ENCODE results near the gene PCMT1. TPM values are rescaled to one million over a fixed set of nuclear protein-coding genes. Genes with fewer than 3 reads are reported as not detected.
"Not testable (repeated sequence)": the region's sequence is repeated elsewhere in the genome, so short reads cannot be mapped to it uniquely, and the experiment has no call there.

The PCMT1 gene
- total RNA-seq, 1 donor, result 117 TPM

DNA sequence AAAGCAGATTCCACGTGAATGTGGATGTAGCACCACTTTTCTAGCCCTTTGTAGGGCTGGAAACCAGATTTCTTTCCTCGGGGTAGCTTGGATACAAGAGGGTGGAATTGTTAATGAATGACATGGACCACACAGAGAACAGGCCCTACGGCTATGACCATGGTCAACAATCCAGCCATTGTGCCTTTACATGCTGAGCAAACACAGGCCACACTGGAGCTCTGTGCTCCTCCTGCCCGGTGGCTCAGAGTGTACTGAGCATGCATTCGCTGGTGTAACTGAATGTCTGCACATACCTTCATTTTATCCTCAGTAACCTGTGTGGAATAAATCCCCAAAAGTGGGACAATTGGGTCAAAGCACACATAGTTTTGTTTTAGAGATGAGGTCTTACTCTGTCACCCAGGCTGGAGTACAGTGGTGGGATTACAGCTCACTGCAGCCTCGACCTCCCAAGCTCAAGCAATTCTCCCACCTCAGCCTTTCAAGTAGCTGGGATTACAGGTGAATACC, 81.8 kb downstream of the PCMT1 start:
- peak overlapping the region; percentile 23 for H3K4me3 ChIP-seq (ENCODE audit: low read depth, low read length)
- no peak for TF ChIP-seq CTCF (IDR thresholded peaks at IDR 0.05; ENCODE audit: insufficient read depth, low read length)
- DNase-seq (ENCODE audit: low read depth), result no peak

- DNase-seq (ENCODE audit: low read depth), result no peak
- no peak for TF ChIP-seq CTCF (IDR thresholded peaks at IDR 0.05; ENCODE audit: insufficient read depth, low read length)
- H3K4me3 ChIP-seq (ENCODE audit: low read depth, low read length), result no peak overlapping the region
Measured at GRCh38 chr6:149833651-149834050, 84.1 kb downstream of the PCMT1 start.

DNA sequence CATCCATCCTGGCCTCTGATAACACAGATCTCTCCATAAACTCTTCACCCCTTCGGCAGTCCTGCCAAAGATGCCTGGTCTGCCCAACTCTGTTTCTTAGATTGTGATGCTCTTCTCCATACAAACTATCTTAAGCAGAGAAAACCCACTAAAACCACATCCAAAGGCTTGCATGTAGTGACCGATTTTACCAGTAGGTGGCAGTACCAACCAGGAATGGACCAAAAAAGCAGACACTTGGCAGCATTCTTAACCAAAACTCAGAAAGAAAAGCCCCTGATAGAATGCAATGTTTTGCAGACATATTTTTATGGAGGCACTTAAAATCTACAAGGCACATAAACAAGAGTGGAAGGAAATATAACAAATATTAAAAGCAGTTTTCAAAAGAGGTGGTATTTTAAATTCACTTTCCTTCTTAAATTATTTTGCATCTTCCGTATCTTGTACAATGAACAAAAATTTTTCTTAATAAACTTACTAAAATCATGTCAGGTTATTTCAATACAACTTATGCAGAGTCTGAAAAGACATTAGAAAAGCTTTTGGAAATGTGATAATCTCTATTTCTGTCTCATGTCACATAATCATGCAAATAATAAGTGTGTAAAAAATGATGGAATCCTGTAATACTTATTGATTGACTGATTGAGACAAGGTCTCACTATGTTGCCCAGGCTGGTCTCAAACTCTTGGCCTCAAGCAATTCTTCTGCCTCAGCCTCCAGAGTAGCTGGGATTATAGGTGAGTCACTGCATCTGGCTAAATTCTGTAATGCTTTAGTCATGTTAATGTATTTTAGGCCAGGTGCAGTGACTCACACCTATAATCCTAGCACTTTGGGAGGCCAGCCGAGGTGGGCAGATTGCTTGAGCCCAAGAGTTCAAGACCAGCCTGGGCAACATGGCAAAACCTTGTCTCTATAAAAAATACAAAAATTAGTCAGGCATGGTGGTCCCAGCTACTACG, 85.3 kb downstream of the PCMT1 start:
- DNase-seq (ENCODE audit: low read depth), result peak; percentile 87
- peak; percentile 93 for TF ChIP-seq CTCF (IDR thresholded peaks at IDR 0.05; ENCODE audit: insufficient read depth, low read length)
- no peak overlapping the region for H3K4me3 ChIP-seq (ENCODE audit: low read depth, low read length)

GRCh38 chr6:149840345-149841075, 91.0 kb downstream of the PCMT1 start:
- TF ChIP-seq CTCF (IDR thresholded peaks at IDR 0.05; ENCODE audit: insufficient read depth, low read length), result peak; percentile 42
- DNase-seq (ENCODE audit: low read depth), result peak; percentile 91
- H3K4me3 ChIP-seq (ENCODE audit: low read depth, low read length), result no peak overlapping the region

DNA sequence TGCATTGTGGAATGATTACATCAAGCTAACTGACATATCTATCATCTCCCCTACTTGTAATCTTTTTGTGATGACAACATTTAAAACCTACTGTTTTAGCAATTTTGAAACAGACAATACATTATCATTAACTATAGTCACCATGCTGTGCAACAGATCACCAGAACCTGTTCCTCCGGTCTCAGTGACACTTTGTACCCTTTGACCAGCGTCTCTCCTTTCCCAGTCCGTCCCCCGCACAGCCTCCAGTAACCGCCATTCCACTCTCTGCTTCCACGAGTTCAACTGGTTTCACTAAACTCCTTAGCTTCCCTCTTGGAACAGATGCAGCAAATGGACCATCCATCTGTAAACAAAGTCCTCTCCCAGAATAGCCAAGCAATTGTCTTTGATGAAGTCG, 92.8 kb downstream of the PCMT1 start:
- no peak for DNase-seq (ENCODE audit: low read depth)
- H3K4me3 ChIP-seq (ENCODE audit: low read depth, low read length), result no peak overlapping the region
- TF ChIP-seq CTCF (IDR thresholded peaks at IDR 0.05; ENCODE audit: insufficient read depth, low read length), result no peak

- DNase-seq (ENCODE audit: low read depth), result peak; percentile 41
- H3K4me3 ChIP-seq (ENCODE audit: low read depth, low read length), result no peak overlapping the region
- TF ChIP-seq CTCF (IDR thresholded peaks at IDR 0.05; ENCODE audit: insufficient read depth, low read length), result no peak
Measured at GRCh38 chr6:149843051-149843633, 93.6 kb downstream of the PCMT1 start.

- DNase-seq (ENCODE audit: low read depth), result peak; percentile 62
- not testable (repeated sequence) for H3K4me3 ChIP-seq (ENCODE audit: low read depth, low read length)
Measured at GRCh38 chr6:149844036-149844435, 94.5 kb downstream of the PCMT1 start.
